Measurements from ENCODE around the gene KMO. TPM values are rescaled to one million over a fixed set of nuclear protein-coding genes. Genes with fewer than 3 reads are reported as not detected.

The KMO gene
- total and polyA plus RNA-seq, 2 experiments from 2014 or later = 0.05 TPM; not detected in 1

GRCh38 chr1:241548008-241548407, 15.8 kb downstream of the KMO start:
- H3K79me2 ChIP-seq (replicated peaks; ENCODE audit: insufficient read depth) = no peaks in the 10 kb centered on the region
- Mint-ChIP-seq H3K36me3 (ENCODE audit: low read depth) (no peaks in the 10 kb centered on the region), H3K27me3 (ENCODE audit: insufficient read depth, low read depth, poor library complexity) (peaks cover 2% of the 10 kb centered on the region), H3K4me1 (no peaks in the 10 kb centered on the region), H3K27ac (no peak overlapping the region), H3K9me3 (no peaks in the 10 kb centered on the region), H3K4me3 (no peak overlapping the region)
- no peaks in the 10 kb centered on the region for H3K9me2 ChIP-seq (ENCODE audit: insufficient read depth)
- H3F3A ChIP-seq (replicated peaks; ENCODE audit: low read depth) = no peaks in the 10 kb centered on the region
- H3K27me3 ChIP-seq (ENCODE audit: insufficient read depth) = no peaks in the 10 kb centered on the region
- no peaks in the 10 kb centered on the region for H3K36me3 ChIP-seq (ENCODE audit: insufficient read depth)
- DNase-seq (ENCODE audit: low spot score) (no peak), ATAC-seq (no peak)
- 0 out of 2 replicates have a peak, but pooled peaks cover 2% of the 10 kb centered on the region for H3K4me1 ChIP-seq (ENCODE audit: insufficient read depth)
- TF ChIP-seq EZH2 (IDR thresholded peaks at IDR 0.05; ENCODE audit: low read depth, unreplicated experiment) = no peak
- TF ChIP-seq STAT1 (IDR thresholded peaks at IDR 0.05; ENCODE audit: unreplicated experiment) = no peak
- TF ChIP-seq JUNB (IDR thresholded peaks at IDR 0.05; ENCODE audit: unreplicated experiment) = no peak
- no peak for TF ChIP-seq CTCF (conservative IDR thresholded peaks at IDR 0.05; ENCODE audit: low read depth in 2 of 2)
- no peak for TF ChIP-seq NANOG (IDR thresholded peaks at IDR 0.05; ENCODE audit: borderline replicate concordance)
- no peak for TF ChIP-seq CREB1 (CRISPR knock-in tag; IDR thresholded peaks at IDR 0.05; ENCODE audit: low read depth)
- H3K4me2 ChIP-seq = no peak overlapping the region
- no peak overlapping the region for H2AFZ ChIP-seq
- H3K27ac ChIP-seq (ENCODE audit: low read depth) = no peak overlapping the region
- no peaks in the 10 kb centered on the region for H4K20me1 ChIP-seq (replicated peaks; ENCODE audit: insufficient read depth)
- no peak overlapping the region for H3K4me3 ChIP-seq

GRCh38 chr1:241550318-241550717, 18.1 kb downstream of the KMO start:
- ATAC-seq = no peak
- no peaks in the 10 kb centered on the region for H3K36me3 Mint-ChIP-seq (ENCODE audit: low read depth)
- Histone ChIP-seq H3F3A (replicated peaks; ENCODE audit: low read depth) (no peaks in the 10 kb centered on the region), H3K4me2 (no peak overlapping the region), H4K20me1 (replicated peaks; ENCODE audit: insufficient read depth) (no peaks in the 10 kb centered on the region), H2AFZ (no peak overlapping the region), H3K4me3 (no peak overlapping the region), H3K27ac (ENCODE audit: low read depth) (no peak overlapping the region), H3K27me3 (ENCODE audit: insufficient read depth) (no peaks in the 10 kb centered on the region), H3K36me3 (ENCODE audit: insufficient read depth) (no peaks in the 10 kb centered on the region), H3K4me1 (ENCODE audit: insufficient read depth) (0 out of 2 replicates have a peak, but pooled peaks cover 2% of the 10 kb centered on the region), H3K79me2 (replicated peaks; ENCODE audit: insufficient read depth) (no peaks in the 10 kb centered on the region), H3K9me2 (ENCODE audit: insufficient read depth) (no peaks in the 10 kb centered on the region)
- peaks cover 2% of the 10 kb centered on the region for H3K27me3 Mint-ChIP-seq (ENCODE audit: insufficient read depth, low read depth, poor library complexity)
- no peak overlapping the region for H3K4me3 Mint-ChIP-seq
- no peaks in the 10 kb centered on the region for H3K4me1 Mint-ChIP-seq
- H3K27ac Mint-ChIP-seq = no peak overlapping the region
- no peaks in the 10 kb centered on the region for H3K9me3 Mint-ChIP-seq
- DNase-seq (ENCODE audit: low spot score) = no peak
- TF ChIP-seq CREB1 (CRISPR knock-in tag; IDR thresholded peaks at IDR 0.05; ENCODE audit: low read depth) (no peak), STAT1 (IDR thresholded peaks at IDR 0.05; ENCODE audit: unreplicated experiment) (no peak), JUNB (IDR thresholded peaks at IDR 0.05; ENCODE audit: unreplicated experiment) (no peak), EZH2phosphoT487 (IDR thresholded peaks at IDR 0.05; ENCODE audit: unreplicated experiment) (no peak), ZNF331 (CRISPR knock-in tag; IDR thresholded peaks at IDR 0.05; ENCODE audit: low read depth) (no peak), ZNF114 (CRISPR knock-in tag; IDR thresholded peaks at IDR 0.05) (no peak), POLR2AphosphoS5 (IDR thresholded peaks at IDR 0.05; ENCODE audit: low read depth) (no peak), CTCF (conservative IDR thresholded peaks at IDR 0.05; ENCODE audit: low read depth in 2 of 2) (no peak)
- TF ChIP-seq, protein P1, sequence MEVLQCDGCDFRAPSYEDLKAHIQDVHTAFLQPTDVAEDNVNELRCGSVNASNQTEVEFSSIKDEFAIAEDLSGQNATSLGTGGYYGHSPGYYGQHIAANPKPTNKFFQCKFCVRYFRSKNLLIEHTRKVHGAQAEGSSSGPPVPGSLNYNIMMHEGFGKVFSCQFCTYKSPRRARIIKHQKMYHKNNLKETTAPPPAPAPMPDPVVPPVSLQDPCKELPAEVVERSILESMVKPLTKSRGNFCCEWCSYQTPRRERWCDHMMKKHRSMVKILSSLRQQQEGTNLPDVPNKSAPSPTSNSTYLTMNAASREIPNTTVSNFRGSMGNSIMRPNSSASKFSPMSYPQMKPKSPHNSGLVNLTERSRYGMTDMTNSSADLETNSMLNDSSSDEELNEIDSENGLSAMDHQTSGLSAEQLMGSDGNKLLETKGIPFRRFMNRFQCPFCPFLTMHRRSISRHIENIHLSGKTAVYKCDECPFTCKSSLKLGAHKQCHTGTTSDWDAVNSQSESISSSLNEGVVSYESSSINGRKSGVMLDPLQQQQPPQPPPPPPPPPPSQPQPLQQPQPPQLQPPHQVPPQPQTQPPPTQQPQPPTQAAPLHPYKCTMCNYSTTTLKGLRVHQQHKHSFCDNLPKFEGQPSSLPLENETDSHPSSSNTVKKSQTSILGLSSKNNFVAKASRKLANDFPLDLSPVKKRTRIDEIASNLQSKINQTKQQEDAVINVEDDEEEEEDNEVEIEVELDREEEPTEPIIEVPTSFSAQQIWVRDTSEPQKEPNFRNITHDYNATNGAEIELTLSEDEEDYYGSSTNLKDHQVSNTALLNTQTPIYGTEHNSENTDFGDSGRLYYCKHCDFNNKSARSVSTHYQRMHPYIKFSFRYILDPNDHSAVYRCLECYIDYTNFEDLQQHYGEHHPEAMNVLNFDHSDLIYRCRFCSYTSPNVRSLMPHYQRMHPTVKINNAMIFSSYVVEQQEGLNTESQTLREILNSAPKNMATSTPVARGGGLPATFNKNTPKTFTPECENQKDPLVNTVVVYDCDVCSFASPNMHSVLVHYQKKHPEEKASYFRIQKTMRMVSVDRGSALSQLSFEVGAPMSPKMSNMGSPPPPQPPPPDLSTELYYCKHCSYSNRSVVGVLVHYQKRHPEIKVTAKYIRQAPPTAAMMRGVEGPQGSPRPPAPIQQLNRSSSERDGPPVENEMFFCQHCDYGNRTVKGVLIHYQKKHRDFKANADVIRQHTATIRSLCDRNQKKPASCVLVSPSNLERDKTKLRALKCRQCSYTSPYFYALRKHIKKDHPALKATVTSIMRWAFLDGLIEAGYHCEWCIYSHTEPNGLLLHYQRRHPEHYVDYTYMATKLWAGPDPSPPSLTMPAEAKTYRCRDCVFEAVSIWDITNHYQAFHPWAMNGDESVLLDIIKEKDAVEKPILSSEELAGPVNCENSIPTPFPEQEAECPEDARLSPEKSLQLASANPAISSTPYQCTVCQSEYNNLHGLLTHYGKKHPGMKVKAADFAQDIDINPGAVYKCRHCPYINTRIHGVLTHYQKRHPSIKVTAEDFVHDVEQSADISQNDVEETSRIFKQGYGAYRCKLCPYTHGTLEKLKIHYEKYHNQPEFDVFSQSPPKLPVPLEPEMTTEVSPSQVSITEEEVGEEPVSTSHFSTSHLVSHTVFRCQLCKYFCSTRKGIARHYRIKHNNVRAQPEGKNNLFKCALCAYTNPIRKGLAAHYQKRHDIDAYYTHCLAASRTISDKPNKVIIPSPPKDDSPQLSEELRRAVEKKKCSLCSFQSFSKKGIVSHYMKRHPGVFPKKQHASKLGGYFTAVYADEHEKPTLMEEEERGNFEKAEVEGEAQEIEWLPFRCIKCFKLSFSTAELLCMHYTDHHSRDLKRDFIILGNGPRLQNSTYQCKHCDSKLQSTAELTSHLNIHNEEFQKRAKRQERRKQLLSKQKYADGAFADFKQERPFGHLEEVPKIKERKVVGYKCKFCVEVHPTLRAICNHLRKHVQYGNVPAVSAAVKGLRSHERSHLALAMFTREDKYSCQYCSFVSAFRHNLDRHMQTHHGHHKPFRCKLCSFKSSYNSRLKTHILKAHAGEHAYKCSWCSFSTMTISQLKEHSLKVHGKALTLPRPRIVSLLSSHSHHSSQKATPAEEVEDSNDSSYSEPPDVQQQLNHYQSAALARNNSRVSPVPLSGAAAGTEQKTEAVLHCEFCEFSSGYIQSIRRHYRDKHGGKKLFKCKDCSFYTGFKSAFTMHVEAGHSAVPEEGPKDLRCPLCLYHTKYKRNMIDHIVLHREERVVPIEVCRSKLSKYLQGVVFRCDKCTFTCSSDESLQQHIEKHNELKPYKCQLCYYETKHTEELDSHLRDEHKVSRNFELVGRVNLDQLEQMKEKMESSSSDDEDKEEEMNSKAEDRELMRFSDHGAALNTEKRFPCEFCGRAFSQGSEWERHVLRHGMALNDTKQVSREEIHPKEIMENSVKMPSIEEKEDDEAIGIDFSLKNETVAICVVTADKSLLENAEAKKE (CRISPR knock-in tag; IDR thresholded peaks at IDR 0.05) = no peak

All from GM23338 (cell line).